Activated effector memory CD4-positive, alpha-beta T cell treated with anti-CD3 and anti-CD28 coated beads, Interleukin-2, amount 50 U/mL, for 16 hours (primary cell): ENCODE results near the gene CALD1.

Experiments
- DNase-seq: peaks from one replicate; pipeline ENCODE4 v3.0.0-alpha.2; 2020

The CALD1 gene

GRCh38 chr7:134764365-134764764, 15.1 kb upstream of the CALD1 start:
- no peak for DNase-seq

- DNase-seq = no peak
These were observed 12.5 kb upstream of the CALD1 start for GRCh38 chr7:134766779-134767519.

- no peak for DNase-seq
These were observed 11.8 kb upstream of the CALD1 start for GRCh38 chr7:134767520-134768168.

GRCh38 chr7:134768243-134768642, 11.2 kb upstream of the CALD1 start:
- DNase-seq = no peak

- no peak for DNase-seq
These were observed 8.8 kb upstream of the CALD1 start for GRCh38 chr7:134770676-134771075.

DNA sequence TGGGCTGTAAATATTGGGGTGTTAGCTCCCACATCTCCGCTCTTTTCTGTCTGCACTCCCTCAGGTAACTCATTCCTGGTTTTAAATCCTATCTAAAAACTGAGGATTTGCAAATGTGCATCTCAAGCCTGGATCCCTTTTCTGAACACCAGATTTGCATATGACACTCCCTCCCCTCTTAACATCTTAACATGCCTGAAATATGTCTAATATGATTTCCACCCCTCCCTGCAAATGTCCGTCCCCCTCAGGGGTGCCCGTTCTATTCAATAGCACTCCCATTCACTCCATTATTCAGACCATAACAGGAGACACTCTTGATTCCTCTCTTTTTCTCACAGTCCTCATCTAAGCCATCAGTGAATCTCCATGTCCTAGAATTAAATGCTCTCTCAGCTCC, 8.3 kb upstream of the CALD1 start:
- no peak for DNase-seq

- DNase-seq = no peak
These were observed 7.5 kb upstream of the CALD1 start for GRCh38 chr7:134771889-134772288.

- no peak for DNase-seq
These were observed 7.0 kb upstream of the CALD1 start for GRCh38 chr7:134772401-134772800.

- no peak for DNase-seq
These were observed 6.3 kb upstream of the CALD1 start for GRCh38 chr7:134773164-134773563.

DNA sequence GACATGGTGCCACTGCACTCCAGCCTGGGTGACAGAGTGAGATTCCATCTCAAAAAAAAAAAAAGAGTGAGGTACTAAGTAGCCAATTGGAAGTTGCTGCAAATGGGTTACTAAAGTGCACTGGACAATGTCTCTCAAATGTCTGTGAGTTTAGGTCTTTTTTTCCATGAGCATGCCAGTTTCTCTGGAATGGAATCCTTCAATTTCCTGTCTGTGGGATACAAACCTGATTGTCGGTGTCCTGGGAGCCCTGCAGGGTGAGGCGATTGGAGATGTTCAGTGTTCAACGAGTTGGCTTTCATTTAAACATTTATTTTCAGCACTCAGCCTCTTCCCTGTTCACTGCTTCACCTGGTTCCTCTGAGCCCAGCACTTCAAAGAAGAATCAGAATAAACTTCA, 5.3 kb upstream of the CALD1 start:
- DNase-seq = no peak

- no peak for DNase-seq
These were observed 2.0 kb upstream of the CALD1 start for GRCh38 chr7:134777470-134777869.

GRCh38 chr7:134777908-134778580, 1.4 kb upstream of the CALD1 start:
- DNase-seq = no peak

GRCh38 chr7:134779741-134780065, 269 bp downstream of the CALD1 start:
- DNase-seq = no peak

- no peak for DNase-seq
These were observed 863 bp downstream of the CALD1 start for GRCh38 chr7:134780166-134780828.

DNA sequence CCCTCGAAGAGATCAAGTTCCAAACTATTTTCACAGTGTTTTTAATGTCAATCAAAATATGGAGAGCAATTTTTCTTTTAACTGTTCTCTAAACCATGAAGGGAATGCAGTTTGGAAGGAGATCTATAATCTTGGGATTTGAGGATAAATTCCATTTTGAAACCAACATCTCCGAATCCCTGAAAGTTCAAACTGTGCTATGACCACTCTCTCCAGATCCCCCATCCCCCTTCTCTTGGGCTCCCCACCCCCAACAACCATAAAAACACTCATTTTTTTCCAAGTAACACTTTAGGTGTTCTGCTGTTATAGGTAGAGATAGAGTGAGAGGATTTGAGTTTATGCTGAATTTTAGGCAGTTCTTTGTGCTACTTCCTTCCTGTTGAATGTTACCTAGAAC, 1.7 kb downstream of the CALD1 start:
- DNase-seq = no peak

DNA sequence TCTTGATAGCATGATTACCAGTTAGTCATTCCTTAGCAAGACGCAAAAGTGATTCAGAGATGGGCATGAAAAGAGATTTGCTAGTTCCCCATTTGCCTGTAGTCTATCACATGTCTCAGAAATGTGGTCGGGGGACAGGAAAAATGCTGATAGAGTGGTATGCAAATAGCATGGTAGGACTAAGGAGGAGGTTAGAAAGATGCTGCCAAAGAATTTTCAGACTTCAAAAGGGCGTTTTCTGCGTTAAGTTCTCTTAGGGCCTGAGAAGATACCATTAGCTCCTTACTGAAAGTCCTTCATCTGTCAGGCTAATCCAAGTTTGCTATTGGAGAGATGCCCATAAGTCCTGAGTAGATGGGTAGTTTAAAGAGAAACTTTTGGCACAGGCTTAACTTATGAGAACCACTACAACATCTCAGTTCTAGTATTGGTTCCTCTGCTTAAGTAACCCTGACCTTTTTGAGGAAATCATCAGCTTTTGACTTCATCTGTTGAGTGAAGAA, 2.7 kb downstream of the CALD1 start:
- DNase-seq = no peak

DNA sequence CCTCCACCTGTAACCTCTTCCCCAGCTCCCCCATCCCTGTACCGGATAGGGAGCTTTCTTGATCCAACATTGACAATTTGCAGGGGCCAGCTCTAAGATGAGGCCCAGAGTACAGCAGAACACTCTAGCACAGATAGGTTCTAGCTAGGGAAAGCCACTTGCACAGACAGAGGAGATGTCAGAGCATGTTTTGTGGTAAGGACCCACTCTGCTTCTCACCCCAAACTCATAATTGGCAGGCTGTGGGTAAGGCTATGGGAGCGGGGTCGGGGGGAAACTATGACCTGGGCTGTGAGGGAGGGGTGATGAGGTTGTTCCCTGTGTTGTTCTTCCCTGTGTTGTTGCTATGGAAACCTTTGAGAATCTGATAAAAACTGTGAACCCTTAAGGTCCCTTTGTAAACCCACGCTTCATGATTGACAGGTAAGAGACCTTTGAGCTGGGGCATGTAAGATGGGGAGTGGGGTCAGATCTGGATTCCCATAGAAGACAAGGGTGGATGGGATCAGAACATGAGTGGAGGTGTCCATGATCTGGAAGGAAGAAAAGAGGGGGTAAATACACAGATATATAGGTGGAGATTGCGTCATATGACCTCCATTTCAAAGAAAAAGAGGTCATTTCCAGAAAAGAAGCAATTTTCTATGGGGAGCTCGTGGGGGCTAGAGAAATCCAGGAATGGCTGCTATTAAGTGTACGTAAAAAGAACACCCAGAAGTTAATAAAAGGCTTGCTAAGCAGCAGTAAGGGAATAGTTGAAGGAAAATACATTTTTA, 4.0 kb downstream of the CALD1 start:
- no peak for DNase-seq

DNA sequence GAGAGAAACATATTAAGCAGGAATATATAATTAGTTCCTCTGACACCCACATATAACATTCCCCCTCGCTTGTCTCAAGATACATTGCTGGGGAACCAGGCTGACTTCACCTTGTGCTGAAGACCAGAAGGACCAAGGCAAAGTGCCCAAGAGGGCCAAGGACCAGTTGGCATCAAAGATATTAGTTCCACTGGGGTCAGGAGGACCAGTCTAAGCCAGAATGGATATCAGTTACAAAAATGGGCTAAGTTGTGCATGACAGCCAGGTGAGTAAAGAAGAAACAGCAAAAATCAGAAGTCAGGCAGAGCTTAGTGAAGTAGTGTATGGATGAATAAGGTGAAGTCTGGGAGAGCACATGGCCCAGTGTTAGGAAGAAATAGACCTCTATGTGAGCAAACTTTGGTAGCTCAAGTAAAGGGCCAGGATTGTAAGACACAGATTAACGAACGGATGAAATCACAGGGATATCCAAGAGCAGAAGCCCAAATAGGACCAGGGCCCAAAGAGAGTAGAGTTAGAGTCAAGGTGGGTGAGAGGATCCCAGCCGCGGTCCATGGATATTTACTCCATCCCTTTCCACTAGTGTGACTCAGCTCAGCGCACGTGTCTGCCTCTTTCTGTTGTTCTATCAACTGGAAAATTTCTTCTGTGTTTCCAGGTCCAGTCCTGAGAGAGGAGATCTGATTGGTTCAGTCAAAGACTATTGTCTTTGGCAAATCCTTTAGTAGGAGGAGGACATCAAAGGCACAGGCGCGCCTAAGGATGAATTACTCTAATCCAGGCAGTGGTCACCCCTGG, 5.0 kb downstream of the CALD1 start:
- no peak for DNase-seq

DNA sequence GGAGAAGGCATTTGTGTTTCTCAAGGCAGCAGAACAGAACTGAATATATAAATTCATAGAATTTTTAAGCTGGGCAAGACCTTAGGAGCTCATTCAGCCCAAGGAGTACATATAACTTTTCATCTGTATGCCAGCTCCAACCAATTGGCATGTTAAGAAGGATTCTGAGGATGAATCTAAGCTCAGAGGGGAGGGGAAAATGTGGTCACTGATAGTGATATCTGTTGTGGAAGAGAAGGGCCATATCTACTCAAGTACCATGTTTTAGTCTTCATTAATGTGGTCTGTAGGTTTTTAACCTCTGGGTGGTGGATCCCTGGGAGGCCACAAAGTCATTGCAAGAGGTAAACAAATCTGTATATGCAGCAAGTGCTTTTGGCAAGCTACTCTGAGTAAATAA, 6.4 kb downstream of the CALD1 start:
- DNase-seq = no peak

GRCh38 chr7:134787064-134787463, 7.6 kb downstream of the CALD1 start:
- no peak for DNase-seq

DNA sequence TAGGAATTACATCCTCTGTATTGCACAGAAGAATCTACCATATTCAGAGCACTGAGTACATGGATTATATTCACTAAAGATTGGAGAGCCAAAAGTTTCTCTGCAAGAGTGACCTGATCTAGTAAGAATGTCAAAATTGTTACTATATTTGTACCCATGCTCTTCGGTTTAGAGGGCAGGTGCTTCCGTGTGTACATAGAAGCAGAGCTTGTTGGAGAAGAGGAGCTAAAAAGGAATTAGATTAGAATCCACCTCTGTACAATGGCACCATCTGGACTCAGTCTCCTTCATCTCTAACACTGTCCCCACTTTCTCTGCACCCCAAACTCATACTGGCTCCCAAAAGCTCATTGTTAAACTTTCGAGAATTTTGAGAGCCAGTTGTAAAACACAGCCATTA, 8.3 kb downstream of the CALD1 start:
- no peak for DNase-seq

DNA sequence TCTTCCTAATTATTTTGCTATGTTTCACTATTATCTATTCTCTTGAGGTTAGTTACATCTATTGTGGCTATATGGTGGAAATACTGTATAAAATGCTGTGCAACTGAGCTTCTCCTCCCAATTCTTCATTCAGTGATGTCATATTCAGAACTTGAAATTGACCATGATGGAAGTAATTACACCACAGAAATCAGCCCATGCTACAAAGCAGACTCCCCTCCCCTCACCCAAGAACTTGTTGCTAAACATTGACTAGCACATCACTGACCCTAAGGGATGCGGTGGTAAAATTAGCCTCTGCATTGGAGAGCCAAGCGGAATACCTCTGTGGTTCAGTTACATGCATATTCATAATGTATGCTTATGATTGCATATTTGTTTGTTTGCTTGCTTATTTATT, 8.8 kb downstream of the CALD1 start:
- no peak for DNase-seq
